ENCODE results near the gene AGO4. TPM values are rescaled to one million over a fixed set of nuclear protein-coding genes. Genes with fewer than 3 reads are reported as not detected.

Gene AGO4
- total RNA-seq (2022; extraction: Qiagen RNA extraction; ENCODE audit: low read depth), result 3.1 to 4.5 TPM (median 4.2 TPM) in 5 replicates

GRCh38 chr1:35807614-35808449 is at the start of gene AGO4:
AGO4 (plus strand) TSS chr1:35808016; CDS start chr1:35808417, 401 bp downstream.

GRCh38 chr1:35882945-35883634 is 75.3 kb downstream of the AGO4 start, which contains the start of gene AGO1:
AGO1 (plus strand) TSS chr1:35883209; CDS start chr1:35883422, 213 bp downstream.

Other genes with a start within 250 kb of the AGO4 start
- 0.56 to 0.82 TPM (median 0.62 TPM) in 5 replicates for gene TFAP2E, start 234.7 kb upstream of the AGO4 start, total RNA-seq (2022; extraction: Qiagen RNA extraction; ENCODE audit: low read depth)
- gene PSMB2, start 166.5 kb upstream of the AGO4 start, total RNA-seq (2022; extraction: Qiagen RNA extraction; ENCODE audit: low read depth), result 81.1 to 110 TPM (median 102 TPM) in 5 replicates
- 13.2 to 14.6 TPM (median 13.8 TPM) in 5 replicates for gene C1orf216, start 89.1 kb upstream of the AGO4 start, total RNA-seq (2022; extraction: Qiagen RNA extraction; ENCODE audit: low read depth)
- gene CLSPN, start 38.0 kb upstream of the AGO4 start, total RNA-seq (2022; extraction: Qiagen RNA extraction; ENCODE audit: low read depth), result 8.1 to 14.9 TPM (median 10.9 TPM) in 5 replicates
- gene AGO1, start 75.2 kb downstream of the AGO4 start, total RNA-seq (2022; extraction: Qiagen RNA extraction; ENCODE audit: low read depth), result 3.4 to 4.9 TPM (median 4.7 TPM) in 5 replicates
- 4.9 to 8.9 TPM (median 6.3 TPM) in 5 replicates for gene AGO3, start 123.1 kb downstream of the AGO4 start, total RNA-seq (2022; extraction: Qiagen RNA extraction; ENCODE audit: low read depth)

Data from A549 treated with CpdA at 1 μM for 4 hours (cell line).